GM03348 (cell line): ENCODE results near the gene RRAGD.
"Not testable (repeated sequence)": the region's sequence is repeated elsewhere in the genome, so short reads cannot be mapped to it uniquely, and the experiment has no call there.

Experiments
- DNase-seq: peaks from one replicate; pipeline ENCODE4 v3.0.0; 2012; ENCODE audit warnings: low spot score

RRAGD gene

GRCh38 chr6:89411145-89412070, 665 bp downstream of the RRAGD start:
- DNase-seq, result peak; percentile 51

- DNase-seq, result no peak
Observed at GRCh38 chr6:89410788-89411144, 1.3 kb downstream of the RRAGD start.

- DNase-seq, result no peak
Observed at GRCh38 chr6:89410231-89410761, 1.8 kb downstream of the RRAGD start.

- no peak for DNase-seq
Observed at GRCh38 chr6:89409461-89410035, 2.5 kb downstream of the RRAGD start.

- DNase-seq, result no peak
Observed at GRCh38 chr6:89406141-89406540, 5.9 kb downstream of the RRAGD start.

GRCh38 chr6:89404512-89404911, 7.6 kb downstream of the RRAGD start:
- no peak for DNase-seq

- DNase-seq, result no peak
Observed at GRCh38 chr6:89402776-89403175, 9.3 kb downstream of the RRAGD start.

GRCh38 chr6:89400912-89401399, 11.1 kb downstream of the RRAGD start:
- no peak for DNase-seq

GRCh38 chr6:89400050-89400449, 12.0 kb downstream of the RRAGD start:
- no peak for DNase-seq

- DNase-seq, result no peak
Observed at GRCh38 chr6:89398762-89399525, 13.1 kb downstream of the RRAGD start.

- DNase-seq, result not testable (repeated sequence)
Observed at GRCh38 chr6:89397884-89398283, 14.2 kb downstream of the RRAGD start.

- no peak for DNase-seq
Observed at GRCh38 chr6:89393659-89394058, 18.4 kb downstream of the RRAGD start.

- DNase-seq, result no peak
Observed at GRCh38 chr6:89392823-89393222, 19.2 kb downstream of the RRAGD start.

GRCh38 chr6:89388846-89389245, 23.2 kb downstream of the RRAGD start:
- DNase-seq, result no peak

GRCh38 chr6:89387516-89388201, 24.4 kb downstream of the RRAGD start:
- DNase-seq, result no peak

GRCh38 chr6:89386917-89387491, 25.1 kb downstream of the RRAGD start:
- no peak for DNase-seq

- no peak for DNase-seq
Observed at GRCh38 chr6:89385846-89386245, 26.2 kb downstream of the RRAGD start.

GRCh38 chr6:89385156-89385667, 26.9 kb downstream of the RRAGD start:
- DNase-seq, result no peak

- DNase-seq, result no peak
Observed at GRCh38 chr6:89381031-89381430, 31.0 kb downstream of the RRAGD start.

GRCh38 chr6:89379281-89379680, 32.8 kb downstream of the RRAGD start:
- DNase-seq, result no peak

GRCh38 chr6:89378628-89379027, 33.4 kb downstream of the RRAGD start:
- DNase-seq, result no peak
